ENCODE data around the gene ELAC1.

GRCh38 chr18:50956116-50956515 is 11.7 kb upstream of the ELAC1 start:
- TF ChIP-seq CTCF (IDR thresholded peaks at IDR 0.05) = no peak
- TF ChIP-seq POLR2A (IDR thresholded peaks at IDR 0.05) = no peak
- no peak for TF ChIP-seq EP300 (IDR thresholded peaks at IDR 0.05)

Measured in ovary (tissue), 3 donors.